Calu3 (cell line): ENCODE measurements around the gene CYFIP2. TPM values are rescaled to one million over a fixed set of nuclear protein-coding genes. Genes with fewer than 3 reads are reported as not detected.

Experiments used
- BruUV-seq: library from RNA; stranded (reverse); fragments of 400-500 nt; replicated peaks from 2 replicates; lab custom pipeline; 2021; lab: Mats Ljungman, UMichigan
- CTCF ChIA-PET: fragments of 300-600 bp; sonication (Branson Sonifier 250); formaldehyde crosslinking; loops from one replicate; lab custom pipeline; 2022; ENCODE audit warnings: antibody characterized with exemption; lab: Charles Lee
- DNase-seq: peaks from one replicate; pipeline ENCODE4 v3.0.0; 2022
- H3K27ac Mint-ChIP-seq: one replicate; pipeline ENCODE4 v1.8.0; 2022; ENCODE audit warnings: mixed read lengths; ENCODE audit not compliant: unreplicated experiment
- H3K27me3 Mint-ChIP-seq: one replicate; pipeline ENCODE4 v1.8.0; 2022; ENCODE audit warnings: mixed read lengths; ENCODE audit not compliant: unreplicated experiment
- H3K36me3 Mint-ChIP-seq: one replicate; pipeline ENCODE4 v1.8.0; 2022; ENCODE audit warnings: mild to moderate bottlenecking, moderate library complexity, mixed read lengths; ENCODE audit not compliant: insufficient read depth, unreplicated experiment
- H3K4me1 Mint-ChIP-seq: one replicate; pipeline ENCODE4 v1.8.0; 2022; ENCODE audit warnings: mild to moderate bottlenecking, low read depth, mixed read lengths; ENCODE audit not compliant: unreplicated experiment
- H3K4me3 Mint-ChIP-seq: one replicate; pipeline ENCODE4 v1.8.0; 2022; ENCODE audit warnings: mild to moderate bottlenecking, low read depth, moderate library complexity, mixed read lengths; ENCODE audit not compliant: unreplicated experiment
- H3K9me3 Mint-ChIP-seq: one replicate; pipeline ENCODE4 v1.8.0; 2022; ENCODE audit warnings: low read depth, mixed read lengths; ENCODE audit not compliant: unreplicated experiment
- intact Hi-C: fragments of 100-400 bp; cut with micrococcal nuclease; formaldehyde crosslinking; loops from one replicate; pipeline ENCODE4 v1.10.0; 2022; ENCODE audit not compliant: unreplicated experiment
- total RNA-seq: library from RNA; stranded (reverse); gene quantifications from 2 replicates; pipeline ENCODE4 v1.2.3, GENCODE V29; 2022
- TF ChIP-seq, protein P1 (sequence below): fragments of 200-600 bp; IDR thresholded peaks from one replicate; pipeline ENCODE4 v1.8.0; 2022; ENCODE audit warnings: antibody characterized with exemption; ENCODE audit not compliant: unreplicated experiment

Gene CYFIP2
- total RNA-seq, 1 experiment from 2014 or later: 37.8 TPM

DNA sequence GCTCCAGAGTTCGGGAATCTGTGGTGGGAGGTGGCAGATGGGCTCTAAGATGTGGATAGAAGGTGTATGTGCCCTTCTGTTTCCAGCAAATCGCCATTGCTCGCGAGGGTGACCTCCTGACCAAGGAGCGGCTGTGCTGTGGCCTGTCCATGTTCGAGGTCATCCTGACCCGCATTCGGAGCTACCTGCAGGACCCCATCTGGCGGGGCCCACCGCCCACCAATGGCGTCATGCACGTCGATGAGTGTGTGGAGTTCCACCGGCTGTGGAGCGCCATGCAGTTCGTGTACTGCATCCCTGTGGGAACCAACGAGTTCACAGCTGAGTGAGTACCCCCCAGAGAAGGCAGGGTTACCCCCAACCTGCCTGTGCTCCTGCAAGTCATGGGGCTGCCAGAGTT, 123.2 kb downstream of the CYFIP2 start:
- Mint-ChIP-seq H3K9me3 (no peaks in the 10 kb centered on the region), H3K27me3 (no peaks in the 10 kb centered on the region), H3K4me3 (no peak overlapping the region), H3K27ac (peak overlapping the region; percentile 36), H3K36me3 (peaks cover 7% of the 10 kb centered on the region), H3K4me1 (peaks cover 61% of the 10 kb centered on the region)
- DNase-seq: no peak
- CTCF ChIA-PET: interaction anchor here (0.6 kb wide), 1 partner anchor 68 kb away, joined by 3 read pairs; no protein-coding TSS in a partner anchor
- intact Hi-C loops: no loop called here
- TF ChIP-seq, protein P1, sequence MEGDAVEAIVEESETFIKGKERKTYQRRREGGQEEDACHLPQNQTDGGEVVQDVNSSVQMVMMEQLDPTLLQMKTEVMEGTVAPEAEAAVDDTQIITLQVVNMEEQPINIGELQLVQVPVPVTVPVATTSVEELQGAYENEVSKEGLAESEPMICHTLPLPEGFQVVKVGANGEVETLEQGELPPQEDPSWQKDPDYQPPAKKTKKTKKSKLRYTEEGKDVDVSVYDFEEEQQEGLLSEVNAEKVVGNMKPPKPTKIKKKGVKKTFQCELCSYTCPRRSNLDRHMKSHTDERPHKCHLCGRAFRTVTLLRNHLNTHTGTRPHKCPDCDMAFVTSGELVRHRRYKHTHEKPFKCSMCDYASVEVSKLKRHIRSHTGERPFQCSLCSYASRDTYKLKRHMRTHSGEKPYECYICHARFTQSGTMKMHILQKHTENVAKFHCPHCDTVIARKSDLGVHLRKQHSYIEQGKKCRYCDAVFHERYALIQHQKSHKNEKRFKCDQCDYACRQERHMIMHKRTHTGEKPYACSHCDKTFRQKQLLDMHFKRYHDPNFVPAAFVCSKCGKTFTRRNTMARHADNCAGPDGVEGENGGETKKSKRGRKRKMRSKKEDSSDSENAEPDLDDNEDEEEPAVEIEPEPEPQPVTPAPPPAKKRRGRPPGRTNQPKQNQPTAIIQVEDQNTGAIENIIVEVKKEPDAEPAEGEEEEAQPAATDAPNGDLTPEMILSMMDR: no peak
- no TSS peak for BruUV-seq

DNA sequence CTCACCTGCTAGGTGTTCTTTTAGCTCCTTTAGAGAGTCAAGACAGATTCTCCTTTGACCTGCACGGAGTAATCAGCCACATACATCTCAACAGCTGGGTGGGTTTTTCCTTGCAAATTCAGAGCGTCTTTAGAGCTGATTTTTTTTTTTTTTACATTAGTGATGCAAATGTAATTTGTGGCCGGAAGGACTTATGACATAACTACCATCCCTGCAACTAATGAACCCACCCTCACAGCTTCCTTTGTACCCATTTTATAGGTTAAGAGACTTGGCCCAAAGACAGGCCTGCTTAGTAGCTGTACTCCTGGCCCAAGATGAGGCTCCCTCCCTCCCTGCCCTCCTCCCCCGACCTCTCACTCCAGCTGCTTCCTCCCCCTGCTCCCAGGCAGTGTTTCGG, 124.2 kb downstream of the CYFIP2 start:
- intact Hi-C loops: loop anchor here (2.0 kb wide), 1 partner anchor 61 kb away; no protein-coding TSS in a partner anchor
- no peaks in the 10 kb centered on the region for H3K9me3 Mint-ChIP-seq
- TF ChIP-seq, protein P1: no peak
- H3K4me1 Mint-ChIP-seq: peaks cover 52% of the 10 kb centered on the region
- H3K36me3 Mint-ChIP-seq: peaks cover 5% of the 10 kb centered on the region
- DNase-seq: no peak
- CTCF ChIA-PET: interaction anchor here (0.7 to 1.5 kb wide), 11 partner anchors 12 to 353 kb away, joined by 3 to 9 read pairs (median 5); no protein-coding TSS in a partner anchor
- BruUV-seq: no TSS peak
- H3K4me3 Mint-ChIP-seq: no peak overlapping the region
- H3K27me3 Mint-ChIP-seq: no peaks in the 10 kb centered on the region
- H3K27ac Mint-ChIP-seq: peak overlapping the region; percentile 97

DNA sequence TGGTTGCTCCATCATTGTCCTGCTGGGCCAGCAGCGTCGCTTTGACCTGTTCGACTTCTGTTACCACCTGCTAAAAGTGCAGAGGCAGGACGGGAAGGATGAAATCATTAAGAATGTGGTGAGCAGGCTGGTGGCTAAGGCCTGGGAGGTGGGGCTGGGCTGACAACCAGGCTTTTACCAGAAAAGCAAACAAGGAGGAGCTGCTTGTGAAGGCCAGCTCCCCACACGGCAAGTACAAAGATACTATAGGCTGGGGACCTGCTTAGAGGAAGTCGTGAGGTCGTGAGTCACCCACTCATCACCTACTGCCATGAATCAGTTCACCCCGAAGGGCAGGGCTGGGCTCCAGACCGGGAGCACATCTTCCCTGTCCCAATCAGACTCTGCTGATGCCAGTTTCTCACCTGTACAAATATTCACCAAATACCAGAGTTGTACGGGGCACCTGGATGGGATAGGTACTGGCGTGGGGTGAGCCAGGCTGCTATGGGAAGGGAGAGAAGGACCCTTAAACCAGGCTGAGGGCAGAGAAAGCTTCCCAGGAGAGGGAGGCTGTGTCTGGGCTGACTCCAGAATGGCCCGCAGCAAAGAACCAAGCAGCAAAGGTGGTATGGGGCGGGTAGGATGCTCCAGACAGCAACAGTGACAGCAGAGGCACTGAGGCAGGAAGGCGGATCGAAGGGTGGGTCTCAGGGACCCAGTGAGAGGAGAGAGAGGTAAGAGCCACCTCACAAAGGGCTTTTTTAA, 124.8 kb downstream of the CYFIP2 start:
- no TSS peak for BruUV-seq
- intact Hi-C loops: loop anchor here (2.0 kb wide), 1 partner anchor 62 kb away; no protein-coding TSS in a partner anchor
- no peaks in the 10 kb centered on the region for H3K36me3 Mint-ChIP-seq
- TF ChIP-seq, protein P1: no peak
- CTCF ChIA-PET: interaction anchor here (0.7 to 1.5 kb wide), 12 partner anchors 13 to 352 kb away, joined by 3 to 9 read pairs (median 4); no protein-coding TSS in a partner anchor
- peaks cover 46% of the 10 kb centered on the region for H3K4me1 Mint-ChIP-seq
- H3K9me3 Mint-ChIP-seq: no peaks in the 10 kb centered on the region
- no peaks in the 10 kb centered on the region for H3K27me3 Mint-ChIP-seq
- peak overlapping the region; percentile 97 for H3K27ac Mint-ChIP-seq
- no peak overlapping the region for H3K4me3 Mint-ChIP-seq
- DNase-seq: peak; percentile 92

DNA sequence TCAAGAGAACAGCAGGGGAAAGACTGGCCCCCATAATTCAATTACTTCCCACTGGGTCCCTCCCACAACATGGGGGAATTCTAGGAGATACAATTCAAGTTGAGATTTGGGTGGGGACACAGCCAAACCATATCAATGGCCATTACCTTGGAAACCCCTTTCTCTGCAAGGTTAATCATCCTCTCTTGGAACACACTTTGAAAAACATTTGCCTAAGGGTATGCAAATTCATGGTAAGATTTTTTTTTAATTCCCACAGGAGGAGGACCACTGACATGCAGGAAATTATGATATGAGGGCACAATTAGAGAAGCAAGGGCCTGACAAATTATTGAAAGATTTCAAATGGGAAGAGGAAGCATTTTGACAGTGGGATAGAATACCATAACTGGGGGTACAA, 132.4 kb downstream of the CYFIP2 start:
- Mint-ChIP-seq H3K9me3 (no peaks in the 10 kb centered on the region), H3K27me3 (no peaks in the 10 kb centered on the region), H3K4me1 (no peaks in the 10 kb centered on the region), H3K36me3 (no peaks in the 10 kb centered on the region), H3K27ac (no peak overlapping the region), H3K4me3 (no peak overlapping the region)
- BruUV-seq: no TSS peak
- intact Hi-C loops: no loop called here
- TF ChIP-seq, protein P1: no peak
- CTCF ChIA-PET: no interaction called here
- no peak for DNase-seq
